HG02852 (cell line): ENCODE measurements around the gene AIM2.
"Not testable (repeated sequence)": the region's sequence is repeated elsewhere in the genome, so short reads cannot be mapped to it uniquely, and the experiment has no call there.

Experiments
- ATAC-seq: cut with Tn5 transposase; IDR thresholded peaks from one replicate; pipeline ENCODE4 v1.9.1; 2021; ENCODE audit warnings: mild to moderate bottlenecking, moderate library complexity; ENCODE audit not compliant: unreplicated experiment

AIM2 gene, protein sequence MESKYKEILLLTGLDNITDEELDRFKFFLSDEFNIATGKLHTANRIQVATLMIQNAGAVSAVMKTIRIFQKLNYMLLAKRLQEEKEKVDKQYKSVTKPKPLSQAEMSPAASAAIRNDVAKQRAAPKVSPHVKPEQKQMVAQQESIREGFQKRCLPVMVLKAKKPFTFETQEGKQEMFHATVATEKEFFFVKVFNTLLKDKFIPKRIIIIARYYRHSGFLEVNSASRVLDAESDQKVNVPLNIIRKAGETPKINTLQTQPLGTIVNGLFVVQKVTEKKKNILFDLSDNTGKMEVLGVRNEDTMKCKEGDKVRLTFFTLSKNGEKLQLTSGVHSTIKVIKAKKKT

DNA sequence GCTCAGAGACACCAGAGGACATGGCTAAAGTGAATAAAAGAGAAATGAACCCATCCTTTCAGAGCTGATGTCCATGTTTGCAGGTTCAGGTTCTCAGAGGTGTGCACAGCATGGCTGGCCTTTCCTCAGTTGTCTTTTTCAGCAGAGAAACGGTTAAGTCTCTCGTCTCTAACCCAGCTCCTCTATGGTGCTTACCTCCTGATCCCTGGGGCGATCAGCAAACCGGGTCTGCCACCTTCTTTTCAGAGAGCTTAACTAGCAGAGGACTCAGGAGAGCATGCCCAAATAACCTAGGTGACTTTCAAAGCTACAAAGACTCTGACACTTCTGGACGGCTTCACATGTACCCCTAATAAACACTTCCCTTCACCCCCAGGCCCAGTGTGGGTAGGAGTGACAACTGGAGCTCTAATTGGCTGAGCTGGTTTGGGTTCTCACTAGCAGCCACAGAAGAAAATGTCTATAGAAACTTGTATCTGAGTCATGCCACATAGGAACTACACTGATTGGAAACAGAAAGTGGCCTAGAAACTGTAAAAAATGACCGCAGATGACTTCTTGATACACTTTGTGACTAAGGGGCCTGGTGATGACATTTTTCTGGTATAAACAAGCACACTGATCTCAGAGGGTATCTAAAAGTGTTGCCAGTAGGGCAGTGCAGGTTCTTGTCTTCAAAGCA is at the start of gene AIM2:
Gene AIM2 (minus strand): TSS at position 329 of the 682 bp plus-strand sequence. CDS start 3,267 bp downstream, outside the sequence.
- ATAC-seq: peak; percentile 78

DNA sequence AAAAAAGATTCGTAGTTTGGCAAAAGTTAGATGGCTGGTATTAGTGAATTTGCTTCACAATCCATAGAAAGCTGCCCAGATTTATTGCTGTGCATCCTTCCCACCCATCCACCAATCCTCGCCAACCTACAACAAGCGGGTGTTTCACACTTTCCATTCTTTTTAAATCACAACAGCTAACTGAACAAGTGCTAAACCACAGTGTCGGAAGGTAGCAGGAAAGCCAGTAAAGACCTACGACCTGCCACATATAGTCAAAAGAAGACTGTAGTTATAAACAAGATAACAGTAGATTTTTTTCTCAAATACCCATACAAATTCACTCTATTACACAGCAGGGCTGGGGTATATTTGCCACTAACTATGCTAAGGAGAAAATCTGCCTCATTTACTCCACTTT is 47.0 kb upstream of the AIM2 start:
- no peak for ATAC-seq

DNA sequence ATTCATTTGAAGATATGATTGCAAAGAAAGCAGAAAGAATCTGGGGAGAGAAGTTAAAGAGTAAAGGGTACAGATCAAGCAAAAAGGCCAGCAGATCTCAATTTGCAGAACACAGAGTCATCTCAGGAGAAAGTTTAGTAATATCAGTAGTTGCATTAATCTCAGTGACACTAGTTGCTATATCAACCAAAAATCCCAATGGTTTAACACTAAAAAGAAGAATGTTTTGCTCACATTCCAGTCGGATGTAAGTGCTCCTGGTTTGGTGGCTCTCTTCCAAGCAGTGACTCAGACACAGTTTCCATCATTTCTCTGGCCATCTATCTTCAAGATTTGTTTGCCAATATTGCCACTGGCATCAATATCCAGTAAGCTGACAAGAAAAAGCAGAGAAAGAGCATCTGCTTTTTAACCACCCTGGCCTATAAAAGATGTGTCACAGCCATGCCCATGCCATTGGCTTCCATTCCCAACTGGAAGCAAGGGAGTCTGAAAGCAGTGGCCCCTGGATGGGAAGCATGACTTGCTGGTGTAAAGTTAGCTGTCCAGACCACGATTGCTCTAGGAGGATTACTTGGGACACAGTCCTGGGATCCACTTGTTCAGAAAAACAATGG is 45.5 kb upstream of the AIM2 start:
- peak; percentile 91 for ATAC-seq

DNA sequence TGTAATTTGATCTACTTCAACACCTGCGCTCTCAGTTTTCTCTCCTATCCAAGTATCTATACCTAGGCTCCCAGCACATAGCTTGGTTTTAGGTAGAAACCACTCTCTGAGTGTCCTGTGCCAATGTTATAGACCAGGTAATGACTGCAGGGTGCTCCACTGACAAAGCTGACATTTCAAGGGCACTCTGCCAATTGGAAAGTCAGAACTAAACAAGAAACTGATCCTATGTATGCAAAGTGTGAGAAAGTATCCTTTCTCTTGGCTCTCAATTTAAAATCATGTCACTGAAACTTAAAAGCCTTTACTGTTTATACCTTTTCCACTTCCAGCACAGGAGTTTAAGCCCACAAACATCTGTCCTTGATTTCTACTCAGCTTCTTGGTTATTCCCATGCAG is 45.0 kb upstream of the AIM2 start:
- ATAC-seq: peak; percentile 66

DNA sequence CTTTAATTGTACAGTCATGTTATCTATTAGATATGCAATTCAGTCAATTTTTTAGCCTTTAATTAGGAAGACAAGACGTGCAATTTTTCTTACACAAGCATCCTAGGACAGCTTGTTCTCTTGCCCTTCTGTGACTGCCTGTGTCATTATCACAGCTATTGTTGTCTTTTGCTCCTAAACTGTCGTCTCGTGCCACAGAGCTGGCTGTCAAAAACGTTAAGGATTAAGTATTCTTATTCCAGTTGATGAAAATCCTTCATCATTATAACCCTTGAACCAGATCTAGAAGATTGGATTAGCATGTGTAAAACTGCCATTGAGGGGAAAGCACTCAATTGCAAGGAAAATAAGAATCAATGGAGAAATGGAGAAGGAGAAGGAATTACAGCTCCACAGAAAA is 43.8 kb upstream of the AIM2 start:
- ATAC-seq: no peak

DNA sequence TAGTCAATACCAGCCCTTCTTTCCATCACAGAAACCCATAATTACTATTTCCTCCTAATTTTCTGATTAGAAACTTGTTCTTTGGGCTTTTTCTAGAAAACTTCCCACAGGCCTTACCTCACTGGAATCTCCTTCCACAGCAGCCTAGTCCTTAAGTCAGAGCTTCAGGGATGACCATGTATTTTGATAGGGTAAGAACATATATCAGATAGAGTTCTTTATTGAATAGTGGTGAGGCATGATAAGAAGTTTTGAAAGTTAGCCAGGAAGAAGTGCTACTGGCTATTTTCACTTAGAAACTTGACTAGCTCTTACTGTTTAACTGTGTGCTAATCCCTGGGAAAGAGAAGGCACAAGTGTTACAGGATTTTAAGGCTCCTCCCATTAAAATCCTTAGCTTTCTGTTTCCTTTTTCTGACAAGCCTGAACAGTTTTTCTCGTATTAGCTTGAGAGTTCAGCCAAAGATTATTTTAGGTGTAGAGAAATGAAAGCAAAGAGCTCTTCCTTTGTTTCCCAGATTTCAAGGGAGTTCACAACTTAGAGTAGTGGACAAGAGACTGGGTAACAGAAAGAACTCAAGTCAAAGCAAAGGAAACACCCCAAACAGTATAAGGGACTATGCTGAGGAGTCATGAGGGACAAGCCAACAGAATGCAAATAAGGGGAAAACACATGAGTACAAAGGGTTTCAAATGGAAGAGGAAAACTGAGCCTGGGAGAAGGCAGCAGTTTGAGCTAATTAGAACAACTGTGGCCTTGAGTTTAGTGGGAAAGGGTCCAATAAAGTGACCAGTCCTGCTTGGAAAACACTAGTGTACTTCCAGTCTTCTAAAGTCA is 37.2 kb upstream of the AIM2 start:
- ATAC-seq: no peak

DNA sequence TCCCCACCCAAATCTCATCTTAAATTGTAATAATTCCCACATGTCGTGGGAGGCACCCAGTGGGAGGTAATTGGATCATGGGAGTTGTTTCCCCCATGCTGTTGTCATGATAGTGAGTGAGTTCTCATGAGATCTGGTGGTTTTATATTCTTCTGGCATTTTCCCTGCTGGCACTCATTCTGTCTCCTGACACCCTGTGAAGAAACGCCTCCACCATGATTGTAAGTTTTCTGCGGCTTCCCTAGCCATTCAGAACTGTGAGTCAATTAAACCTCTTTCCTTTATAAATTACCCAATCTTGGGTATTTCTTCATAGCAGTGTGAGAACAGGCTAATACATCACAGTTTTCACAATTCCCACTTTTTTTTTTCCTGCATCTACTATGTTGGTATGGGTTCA is 26.5 kb upstream of the AIM2 start:
- ATAC-seq: not testable (repeated sequence)

DNA sequence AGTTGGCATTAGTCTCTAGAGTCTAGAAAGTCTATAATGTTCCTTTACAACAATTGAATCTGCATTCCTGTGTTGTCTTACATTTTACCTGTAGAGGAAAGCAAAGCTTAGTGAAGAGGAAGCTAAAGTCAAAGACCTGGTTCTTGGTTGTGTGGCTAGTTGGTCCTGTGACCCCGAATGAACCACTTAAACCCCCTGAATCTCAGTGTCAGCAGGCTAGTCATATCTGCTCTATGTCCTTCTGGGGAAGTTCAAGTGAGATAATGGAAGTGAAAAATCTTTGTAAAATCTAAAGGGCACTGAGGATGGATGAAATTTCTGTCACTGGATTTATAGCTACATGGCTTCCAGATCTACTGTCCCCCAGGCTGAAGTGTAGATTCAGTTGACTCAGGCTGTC is 24.0 kb upstream of the AIM2 start:
- no peak for ATAC-seq

DNA sequence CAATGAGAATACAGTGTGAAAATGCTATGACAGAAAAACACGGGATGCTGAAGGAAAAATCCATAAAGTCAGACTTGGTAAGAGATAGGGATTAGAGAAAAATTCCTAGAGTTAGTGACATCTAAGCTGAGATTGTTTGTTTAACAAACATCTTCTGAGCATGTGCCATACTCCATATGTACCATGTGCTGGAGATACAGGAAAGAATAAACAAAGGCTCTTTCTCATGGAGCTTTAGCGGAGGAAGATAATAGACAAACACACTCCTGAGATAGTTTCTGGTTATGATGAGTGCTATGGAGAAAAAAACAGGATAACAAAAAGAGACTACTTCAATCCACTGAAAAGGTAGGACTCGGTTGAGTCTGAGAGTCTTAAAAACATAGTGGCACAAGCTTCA is 22.0 kb upstream of the AIM2 start:
- ATAC-seq: no peak

DNA sequence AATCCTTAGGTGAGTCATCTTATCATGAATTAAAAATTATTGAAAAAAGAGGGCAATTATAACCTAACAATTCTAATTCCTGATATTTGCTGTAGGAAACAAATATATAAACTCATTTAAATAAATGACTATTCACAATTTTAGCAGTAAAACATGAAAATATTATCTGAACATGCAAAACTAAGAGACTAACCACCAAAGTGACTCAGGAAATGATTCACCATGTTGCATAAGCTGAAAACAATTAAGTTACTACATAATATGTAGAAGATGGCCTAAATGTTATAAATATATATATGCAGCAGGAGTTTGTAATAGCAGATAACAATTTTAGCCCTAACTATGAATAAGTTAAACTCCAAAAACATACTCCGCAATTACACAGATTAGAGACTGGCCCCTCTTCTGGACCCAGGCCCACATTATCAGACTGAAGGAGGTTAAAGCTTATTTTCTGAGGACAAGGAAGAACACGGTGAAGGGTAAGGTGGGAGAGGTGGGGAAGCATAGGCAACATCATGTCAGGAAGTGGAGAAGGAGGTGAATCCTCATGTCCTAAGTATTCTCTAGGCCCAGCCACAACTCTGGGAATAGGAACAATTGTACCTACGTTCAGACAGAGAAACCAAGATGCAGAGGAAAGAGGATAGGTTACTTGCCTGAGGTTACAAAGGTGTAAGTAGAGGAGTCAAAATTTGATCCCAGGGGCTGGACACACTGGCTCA is 15.6 kb upstream of the AIM2 start:
- ATAC-seq: no peak

DNA sequence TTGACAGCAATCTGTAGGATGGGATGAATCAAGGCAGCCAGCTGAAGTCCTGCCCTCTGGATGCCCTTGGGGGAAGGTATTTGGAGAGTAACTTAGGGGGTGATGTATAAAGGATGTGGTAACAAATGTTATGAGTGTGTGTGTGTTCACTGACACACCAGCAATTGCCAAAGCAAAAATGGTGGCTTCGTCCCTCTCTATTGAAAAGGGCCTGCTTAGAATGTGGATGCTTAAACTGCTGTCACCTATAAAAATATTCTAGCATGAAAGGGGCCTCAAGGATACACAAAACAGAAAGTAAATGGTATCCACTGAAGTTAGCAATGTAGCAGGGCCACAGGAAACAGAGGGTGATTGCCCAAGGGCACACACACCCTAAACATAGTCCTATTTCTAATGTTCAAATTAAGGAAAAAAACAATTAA is 15.1 kb upstream of the AIM2 start:
- ATAC-seq: no peak

DNA sequence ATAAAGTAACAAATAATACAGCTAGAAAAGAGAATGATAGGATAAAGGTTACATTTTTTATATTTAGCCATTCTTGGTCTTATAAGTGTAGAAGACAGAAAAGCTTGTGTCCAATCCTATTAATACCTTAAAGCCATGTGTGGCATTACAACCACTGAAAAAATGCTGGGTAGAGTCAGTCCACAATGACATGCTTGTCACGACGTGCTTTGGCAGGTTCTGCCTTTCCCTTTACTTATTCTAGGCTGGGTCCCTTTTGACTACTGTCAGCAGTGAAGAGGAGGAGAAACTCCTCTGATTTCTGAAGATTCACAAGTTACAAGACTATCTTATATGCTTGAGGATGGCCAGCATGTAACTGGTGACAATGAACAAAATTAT is 14.6 kb upstream of the AIM2 start:
- ATAC-seq: no peak

DNA sequence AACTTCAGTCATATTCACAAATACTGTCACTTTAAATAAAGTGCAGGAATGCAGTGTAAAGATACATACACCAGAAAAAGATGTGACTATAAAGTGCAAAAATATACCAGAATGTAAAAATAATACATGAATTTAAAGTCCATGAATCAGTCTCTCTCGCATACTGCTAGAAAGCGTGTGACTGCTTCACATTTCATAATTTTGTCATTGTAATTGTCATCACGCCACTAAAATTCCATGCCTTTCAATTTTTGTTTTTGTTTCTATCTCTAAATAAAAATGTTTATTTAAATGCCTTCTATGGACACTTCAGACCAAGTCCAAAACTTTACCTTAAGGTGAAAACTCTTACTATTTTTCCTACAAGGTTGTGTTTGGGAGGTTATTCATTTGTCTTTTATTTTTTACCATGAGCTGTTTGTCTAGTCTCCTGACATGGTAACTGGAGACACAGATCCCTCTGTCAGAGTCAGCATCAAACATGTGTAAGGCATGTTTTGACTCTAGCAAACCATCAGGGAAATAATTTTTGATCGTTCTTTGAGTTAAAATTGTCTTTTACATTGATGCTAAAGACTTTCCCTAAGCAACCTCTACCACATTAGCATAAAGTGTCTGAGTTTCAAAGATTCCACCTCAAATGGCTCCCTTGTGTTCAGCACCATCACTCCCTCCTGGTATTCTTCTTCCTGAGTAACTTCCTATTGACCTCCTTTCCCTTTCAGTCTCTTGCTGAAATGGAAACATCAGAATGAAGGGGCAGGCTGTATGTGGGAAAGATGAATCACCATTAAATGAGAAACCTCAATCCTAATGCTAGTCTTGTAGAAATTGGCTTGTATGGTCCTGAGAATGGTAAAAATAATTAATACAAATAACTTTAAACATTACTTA is 14.0 kb upstream of the AIM2 start:
- ATAC-seq: no peak

DNA sequence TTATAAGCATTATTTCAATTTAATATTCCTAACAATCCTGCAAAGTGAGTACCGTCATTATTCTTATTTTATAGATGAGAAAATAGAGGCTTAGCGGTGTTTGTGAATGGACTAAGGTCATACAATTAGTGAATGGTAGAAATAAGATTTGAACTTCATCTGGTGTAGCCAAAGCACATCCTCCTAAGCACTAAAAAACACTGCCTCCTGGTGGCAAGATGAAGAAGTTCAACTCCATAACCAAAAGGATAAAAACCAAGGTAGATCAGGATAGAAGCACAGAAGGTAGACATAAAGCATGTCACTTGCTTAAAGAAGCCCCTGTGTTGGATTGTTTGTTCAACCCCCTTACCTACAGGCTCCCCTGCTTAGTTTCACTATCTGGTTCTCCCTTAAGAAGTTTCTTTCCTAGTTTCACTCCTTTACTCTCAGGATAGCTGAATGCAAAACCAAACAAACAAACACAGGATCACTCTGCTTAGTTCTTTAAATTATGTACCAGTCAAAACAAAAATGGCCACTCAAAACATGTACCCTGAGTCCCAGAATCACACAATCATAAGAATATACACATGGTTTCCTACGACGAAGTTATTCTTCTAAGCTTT is 12.7 kb upstream of the AIM2 start:
- no peak for ATAC-seq

DNA sequence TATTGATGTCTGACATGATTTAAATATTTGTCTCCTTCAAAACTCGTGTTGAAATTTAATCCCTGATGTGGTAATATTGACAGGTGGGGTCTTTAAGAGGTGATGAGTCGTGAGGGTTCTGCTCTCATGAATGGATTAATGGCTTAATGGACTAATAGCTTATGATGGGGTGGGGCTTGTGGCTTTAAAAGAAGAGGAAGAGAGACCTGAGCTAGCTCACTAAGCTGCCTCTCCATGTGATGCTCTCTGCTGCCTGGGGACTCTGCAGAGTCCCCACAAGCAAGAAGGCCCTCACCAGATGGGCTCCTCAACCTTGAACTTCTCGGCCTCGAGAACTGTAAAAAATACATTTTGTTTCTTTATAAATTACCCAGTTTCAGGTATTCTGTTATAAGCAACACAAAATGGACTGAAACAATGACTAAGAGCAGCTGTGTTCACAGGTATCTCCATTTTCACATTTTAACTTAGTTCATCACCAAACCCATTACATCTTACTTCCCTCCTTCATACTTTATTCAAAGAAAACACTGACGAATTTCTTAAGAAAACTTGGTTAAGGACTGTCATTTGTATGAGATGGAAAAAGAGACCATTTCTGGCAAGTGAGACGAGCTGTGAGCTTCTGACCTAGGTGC is 12.1 kb upstream of the AIM2 start:
- ATAC-seq: no peak

DNA sequence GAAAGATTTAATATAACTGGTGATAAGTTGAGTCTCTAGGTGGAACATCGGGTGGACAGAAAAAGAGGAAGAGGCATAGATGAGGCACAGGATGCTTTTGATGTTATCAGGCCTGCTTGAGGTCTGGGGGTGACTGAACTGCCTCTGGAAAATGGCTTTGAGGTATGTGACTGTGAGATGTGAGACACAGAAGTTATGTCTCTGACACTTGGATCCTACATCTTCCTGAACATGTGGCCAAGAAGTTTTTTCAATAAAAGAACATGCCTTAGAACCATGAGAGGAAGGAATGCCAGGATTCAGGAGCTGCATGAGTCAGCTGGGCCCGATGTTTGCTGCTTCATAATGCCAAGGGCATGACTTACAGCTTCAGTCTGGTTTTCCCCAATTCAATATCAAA is 11.5 kb upstream of the AIM2 start:
- ATAC-seq: no peak

DNA sequence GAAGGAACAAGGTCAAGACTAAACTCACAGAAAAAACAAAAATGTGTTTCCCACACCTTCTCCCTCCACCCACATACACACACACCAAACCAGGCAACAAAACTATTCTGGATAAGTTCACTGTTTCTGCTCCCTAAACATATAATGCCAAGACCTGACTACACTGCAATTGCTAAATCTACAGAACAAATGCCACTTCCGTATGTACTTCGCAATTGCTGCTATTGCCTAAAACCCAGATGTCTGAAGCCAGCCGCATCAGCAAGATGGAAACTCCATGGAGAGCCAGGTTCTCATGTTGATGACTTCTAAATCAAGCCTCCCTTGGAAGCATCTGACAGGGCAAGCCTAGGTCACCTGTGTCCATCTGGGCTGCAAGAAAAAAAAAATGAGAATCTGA is 8.3 kb upstream of the AIM2 start:
- no peak for ATAC-seq

DNA sequence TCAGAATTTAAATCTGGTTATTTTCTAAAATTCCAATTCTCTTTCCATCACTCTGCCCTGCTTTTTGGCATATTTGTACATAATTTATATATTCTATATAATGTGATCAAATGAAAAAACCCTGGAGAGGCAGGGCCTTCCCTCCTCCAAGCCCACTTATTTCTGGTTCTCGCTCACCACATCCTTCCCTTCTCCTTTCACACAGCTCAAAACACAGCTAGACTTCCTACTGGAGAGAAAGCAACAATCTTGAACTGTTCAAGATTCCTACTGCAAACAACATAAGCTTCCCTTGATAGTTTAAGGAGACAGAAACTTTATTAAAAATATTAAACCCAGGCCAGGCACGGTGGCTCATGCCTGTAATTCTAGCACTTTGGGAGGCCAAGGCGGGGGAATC is 7.6 kb upstream of the AIM2 start:
- no peak for ATAC-seq

DNA sequence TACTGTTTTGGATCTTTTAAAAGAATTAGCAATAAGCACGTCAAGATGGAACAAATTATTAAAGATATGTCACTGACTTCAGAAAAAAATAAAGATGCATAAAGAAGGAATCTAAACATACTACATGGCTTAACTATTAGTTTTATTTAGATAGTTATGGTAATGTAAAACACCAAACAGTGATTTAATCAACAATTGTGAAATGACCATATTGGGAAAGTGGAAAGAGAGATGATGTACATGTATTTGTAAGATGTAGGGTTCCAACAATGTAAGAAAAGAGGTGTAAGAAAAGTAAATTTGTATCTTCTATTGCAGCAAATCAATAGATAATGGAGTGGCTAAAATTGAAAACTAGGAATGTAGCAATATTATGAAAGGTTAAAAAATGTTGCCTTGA is 6.4 kb upstream of the AIM2 start:
- ATAC-seq: no peak
